Uterus (tissue), 2 donors: Measurements from ENCODE around the gene ATF1.

ENCODE experiments used
- CTCF ChIP-seq, 4 experiments: fragments of 200-600 bp in 2 of 4; fragments of 450-650 bp in 2 of 4; sonication (generic) in 2 of 4; IDR thresholded peaks; one replicate each; pipeline ENCODE4 v1.5.1; 2016 to 2019; ENCODE audit warnings: antibody characterized with exemption in 4 of 4, mild to moderate bottlenecking in 2 of 4, moderate library complexity in 1 of 4
- POLR2A ChIP-seq, 2 donors: fragments of 450-650 bp; IDR thresholded peaks; one replicate each; pipeline ENCODE4 v1.6.1; 2016; ENCODE audit warnings: antibody characterized with exemption in 2 of 2, mild to moderate bottlenecking in 1 of 2, moderate library complexity in 1 of 2

- no peak for TF ChIP-seq POLR2A (IDR thresholded peaks at IDR 0.05)
- no peak for TF ChIP-seq CTCF (IDR thresholded peaks at IDR 0.05)
Observed at GRCh38 chr12:50799908-50800307, 36.0 kb downstream of the ATF1 start.
